WTC11 (cell line): Measurements from ENCODE around the gene CDK6. TPM values are rescaled to one million over a fixed set of nuclear protein-coding genes. Genes with fewer than 3 reads are reported as not detected.

Experiments
- ATAC-seq: fragments of 200-7000 bp; cut with Tn5 transposase; 2 replicates; pipeline ENCODE4 v1.10.0; 2021; ENCODE audit warnings: mild to moderate bottlenecking, moderate library complexity
- CTCF ChIA-PET: fragments of 300-600 bp; sonication (Branson Sonifier 250); formaldehyde crosslinking; loops from one replicate; lab custom pipeline; 2021; ENCODE audit warnings: antibody characterized with exemption; lab: Charles Lee
- POLR2A ChIA-PET: fragments of 350-600 bp; sonication (Branson Sonifier 250); formaldehyde crosslinking; loops from one replicate; lab custom pipeline; 2021; ENCODE audit warnings: antibody characterized with exemption; lab: Charles Lee
- DNase-seq: peaks from one replicate; pipeline ENCODE4 v3.0.0; 2021; ENCODE audit warnings: low spot score
- H3K27ac Mint-ChIP-seq: 2 replicates; pipeline ENCODE4 v1.8.0; 2021; ENCODE audit warnings: mixed read lengths
- H3K27me3 Mint-ChIP-seq: 2 replicates; pipeline ENCODE4 v1.8.0; 2021; ENCODE audit warnings: low read depth, mild to moderate bottlenecking, moderate library complexity, mixed read lengths
- H3K36me3 Mint-ChIP-seq: 2 replicates; pipeline ENCODE4 v1.8.0; 2021; ENCODE audit warnings: mixed read lengths
- H3K4me1 Mint-ChIP-seq: 2 replicates; pipeline ENCODE4 v1.8.0; 2022; ENCODE audit warnings: mixed read lengths
- H3K4me3 Mint-ChIP-seq: 2 replicates; pipeline ENCODE4 v1.8.0; 2021; ENCODE audit warnings: mild to moderate bottlenecking, moderate library complexity, mixed read lengths
- H3K9me3 Mint-ChIP-seq: 2 replicates; pipeline ENCODE4 v1.8.0; 2021; ENCODE audit warnings: mixed read lengths
- AR ChIP-seq: fragments of 250-450 bp; sonication (Bioruptor Pico); IDR thresholded peaks from 2 replicates; pipeline ENCODE4 v1.9.0; 2021; ENCODE audit warnings: mild to moderate bottlenecking
- ARID4B ChIP-seq: sonication (generic); formaldehyde crosslinking; IDR thresholded peaks from 2 replicates; pipeline ENCODE4 v1.8.0; 2023; ENCODE audit warnings: missing genetic modification reagents, mild to moderate bottlenecking, borderline replicate concordance
- ATF2 ChIP-seq: sonication (generic); formaldehyde crosslinking; IDR thresholded peaks from 2 replicates; pipeline ENCODE4 v1.8.1; 2022; ENCODE audit warnings: low read depth, missing genetic modification reagents, borderline replicate concordance
- ATF6 ChIP-seq: sonication (generic); formaldehyde crosslinking; IDR thresholded peaks from 2 replicates; pipeline ENCODE4 v1.8.1; 2023; ENCODE audit warnings: mild to moderate bottlenecking, missing genetic modification reagents
- CDX4 ChIP-seq: fragments of 250-450 bp; sonication (Bioruptor Pico); IDR thresholded peaks from 2 replicates; pipeline ENCODE4 v1.9.0; 2021; ENCODE audit warnings: moderate library complexity, mild to moderate bottlenecking, inconsistent platforms, borderline replicate concordance
- EMX1 ChIP-seq: fragments of 250-450 bp; sonication (Bioruptor Pico); IDR thresholded peaks from 2 replicates; pipeline ENCODE4 v1.8.0; 2021; ENCODE audit warnings: mild to moderate bottlenecking
- ETV6 ChIP-seq: sonication (generic); formaldehyde crosslinking; IDR thresholded peaks from 2 replicates; pipeline ENCODE4 v1.8.1; 2022; ENCODE audit warnings: mild to moderate bottlenecking, missing genetic modification reagents
- GRHL2 ChIP-seq: fragments of 250-450 bp; sonication (Bioruptor Pico); IDR thresholded peaks from 2 replicates; pipeline ENCODE4 v1.8.0; 2022; ENCODE audit warnings: mild to moderate bottlenecking, moderate library complexity; ENCODE audit not compliant: insufficient replicate concordance, severe bottlenecking
- NFE2L1 ChIP-seq: sonication (generic); formaldehyde crosslinking; IDR thresholded peaks from 2 replicates; pipeline ENCODE4 v1.8.1; 2023; ENCODE audit warnings: missing genetic modification reagents
- TEAD4 ChIP-seq: sonication (generic); formaldehyde crosslinking; IDR thresholded peaks from 2 replicates; pipeline ENCODE4 v1.8.0; 2022; ENCODE audit warnings: mild to moderate bottlenecking, missing genetic modification reagents
- USF1 ChIP-seq: sonication (generic); formaldehyde crosslinking; IDR thresholded peaks from 2 replicates; pipeline ENCODE4 v1.8.0; 2022; ENCODE audit warnings: mild to moderate bottlenecking, missing genetic modification reagents
- ZMAT4 ChIP-seq: fragments of 250-450 bp; sonication (Bioruptor Pico); IDR thresholded peaks from 2 replicates; pipeline ENCODE4 v1.9.0; 2021; ENCODE audit warnings: mild to moderate bottlenecking
- ZNF121 ChIP-seq: sonication (generic); formaldehyde crosslinking; IDR thresholded peaks from 2 replicates; pipeline ENCODE4 v1.8.0; 2023; ENCODE audit warnings: missing genetic modification reagents
- ZNF219 ChIP-seq: sonication (generic); formaldehyde crosslinking; IDR thresholded peaks from 2 replicates; pipeline ENCODE4 v1.8.0; 2023; ENCODE audit warnings: missing genetic modification reagents, mild to moderate bottlenecking, borderline replicate concordance
- ZNF232 ChIP-seq: sonication (generic); formaldehyde crosslinking; IDR thresholded peaks from 2 replicates; pipeline ENCODE4 v1.8.0; 2022; ENCODE audit warnings: mild to moderate bottlenecking, missing genetic modification reagents
- ZNF423 ChIP-seq: fragments of 250-450 bp; sonication (Bioruptor Pico); IDR thresholded peaks from 2 replicates; pipeline ENCODE4 v2.1.2; 2022; ENCODE audit warnings: mild to moderate bottlenecking, moderate library complexity
- total RNA-seq: library from RNA; stranded (reverse); gene quantifications from 3 replicates; pipeline ENCODE4 v1.2.3, GENCODE V29; 2021

CDK6 gene
- total RNA-seq, 1 experiment from 2014 or later: 47.2 TPM

GRCh38 chr7:92729751-92730150 is 106.6 kb downstream of the CDK6 start:
- Mint-ChIP-seq H3K4me3 (no peak overlapping the region), H3K27me3 (no peaks in the 10 kb centered on the region), H3K27ac (no peak overlapping the region), H3K9me3 (no peaks in the 10 kb centered on the region), H3K36me3 (peaks cover 4% of the 10 kb centered on the region; the same call in 1 of the 2 replicates), H3K4me1 (peaks cover 8% of the 10 kb centered on the region)
- no peak for ATAC-seq
- ChIA-PET POLR2A (no interaction called here), CTCF (interaction anchor here (2.4 kb wide), 1 partner anchor 103 kb away, joined by 7 read pairs; no protein-coding TSS in a partner anchor)
- DNase-seq: no peak
- TF ChIP-seq ZNF121 (CRISPR knock-in tag) (peak; percentile 95), ETV6 (no peak)
- TF ChIP-seq, all 79 proteins: peak for 1

GRCh38 chr7:92729172-92729571 is 107.2 kb downstream of the CDK6 start:
- DNase-seq (no peak), ATAC-seq (no peak)
- no peak for TF ChIP-seq ATF2 (CRISPR knock-in tag)
- TF ChIP-seq ATF6 (CRISPR knock-in tag): no peak
- no peak for TF ChIP-seq NFE2L1 (CRISPR knock-in tag)
- TF ChIP-seq ETV6: no peak
- TF ChIP-seq ZNF232 (CRISPR knock-in tag): no peak
- no peak for TF ChIP-seq ZNF423
- ChIA-PET CTCF (interaction anchor here (2.4 kb wide), 1 partner anchor 104 kb away, joined by 7 read pairs; no protein-coding TSS in a partner anchor), POLR2A (no interaction called here)
- peaks cover 4% of the 10 kb centered on the region; the same call in 1 of the 2 replicates for H3K36me3 Mint-ChIP-seq
- H3K27me3 Mint-ChIP-seq: no peaks in the 10 kb centered on the region
- no peaks in the 10 kb centered on the region for H3K9me3 Mint-ChIP-seq
- no peak overlapping the region for H3K4me3 Mint-ChIP-seq
- H3K27ac Mint-ChIP-seq: no peak overlapping the region
- H3K4me1 Mint-ChIP-seq: peaks cover 12% of the 10 kb centered on the region

- CTCF ChIA-PET: interaction anchor here (2.4 kb wide), 1 partner anchor 105 kb away, joined by 7 read pairs; no protein-coding TSS in a partner anchor
- no peaks in the 10 kb centered on the region; the same call in 1 of the 2 replicates for H3K27me3 Mint-ChIP-seq
- H3K4me1 Mint-ChIP-seq: peaks cover 25% of the 10 kb centered on the region
- TF ChIP-seq AR (CRISPR knock-in tag): no peak
- TF ChIP-seq ZNF219 (CRISPR knock-in tag): no peak
- no peak for TF ChIP-seq ZNF423
- TF ChIP-seq ARID4B: no peak
- no peak for TF ChIP-seq EMX1
- TF ChIP-seq USF1: no peak
- TF ChIP-seq ZMAT4 (CRISPR knock-in tag): no peak
- no peak for TF ChIP-seq CDX4 (CRISPR knock-in tag)
- no peak for TF ChIP-seq GRHL2 (CRISPR knock-in tag)
- no peak for TF ChIP-seq TEAD4 (CRISPR knock-in tag)
- no peak overlapping the region for H3K27ac Mint-ChIP-seq
- H3K9me3 Mint-ChIP-seq: no peaks in the 10 kb centered on the region
- H3K4me3 Mint-ChIP-seq: no peak overlapping the region
- no peak for ATAC-seq
- POLR2A ChIA-PET: no interaction called here
- DNase-seq: no peak
- peaks cover 4% of the 10 kb centered on the region; the same call in 1 of the 2 replicates for H3K36me3 Mint-ChIP-seq
Observed at GRCh38 chr7:92727755-92728154, 108.6 kb downstream of the CDK6 start.
